Measurements from ENCODE around the gene LKAAEAR1. TPM values are rescaled to one million over a fixed set of nuclear protein-coding genes. Genes with fewer than 3 reads are reported as not detected.

Gene LKAAEAR1
- polyA plus RNA-seq, 1 experiment = not detected

DNA sequence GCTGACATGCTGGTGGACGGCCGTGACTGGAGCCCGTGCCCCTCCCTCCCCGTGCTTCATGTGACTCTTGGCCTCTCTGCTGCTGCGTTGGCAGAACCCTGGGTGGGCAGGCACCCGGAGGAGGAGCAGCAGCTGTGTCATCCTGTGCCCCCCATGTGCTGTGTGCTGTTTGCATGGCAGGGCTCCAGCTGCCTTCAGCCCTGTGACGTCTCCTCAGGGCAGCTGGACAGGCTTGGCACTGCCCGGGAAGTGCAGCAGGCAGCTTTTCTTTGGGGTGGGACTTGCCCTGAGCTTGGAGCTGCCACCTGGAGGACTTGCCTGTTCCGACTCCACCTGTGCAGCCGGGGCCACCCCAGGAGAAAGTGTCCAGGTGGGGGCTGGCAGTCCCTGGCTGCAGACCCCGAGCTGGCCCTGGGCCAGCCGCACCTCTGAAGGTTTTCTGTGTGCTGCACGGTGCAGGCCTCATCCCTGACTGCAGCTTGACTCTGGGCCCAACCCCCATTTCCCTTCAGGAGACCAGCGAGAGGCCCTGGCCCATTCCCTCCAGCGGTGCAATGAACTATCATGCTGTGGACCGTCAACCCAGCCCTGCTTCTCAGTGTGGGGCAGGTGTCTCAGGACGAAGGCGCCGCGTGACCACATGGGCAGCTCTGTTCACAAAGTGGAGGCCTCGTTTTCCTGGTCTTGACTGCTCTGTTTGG, 15.0 kb upstream of the LKAAEAR1 start:
- H3K27ac ChIP-seq (ENCODE audit: low read depth, low read length) = no peak overlapping the region
- peaks cover 5% of the 10 kb centered on the region; the same call in 1 of the 2 replicates for H3K9me3 ChIP-seq (ENCODE audit: control insufficient read depth, insufficient read depth, low read length)
- H3K27me3 ChIP-seq (ENCODE audit: control insufficient read depth, insufficient read depth, low read length) = peaks cover 37% of the 10 kb centered on the region
- ChIA-PET POLR2A (no interaction called here), CTCF (interaction anchor here (1.3 kb wide), 1 partner anchor 23 kb away, joined by 5 read pairs; no protein-coding TSS in a partner anchor)
- TF ChIP-seq, protein P1, sequence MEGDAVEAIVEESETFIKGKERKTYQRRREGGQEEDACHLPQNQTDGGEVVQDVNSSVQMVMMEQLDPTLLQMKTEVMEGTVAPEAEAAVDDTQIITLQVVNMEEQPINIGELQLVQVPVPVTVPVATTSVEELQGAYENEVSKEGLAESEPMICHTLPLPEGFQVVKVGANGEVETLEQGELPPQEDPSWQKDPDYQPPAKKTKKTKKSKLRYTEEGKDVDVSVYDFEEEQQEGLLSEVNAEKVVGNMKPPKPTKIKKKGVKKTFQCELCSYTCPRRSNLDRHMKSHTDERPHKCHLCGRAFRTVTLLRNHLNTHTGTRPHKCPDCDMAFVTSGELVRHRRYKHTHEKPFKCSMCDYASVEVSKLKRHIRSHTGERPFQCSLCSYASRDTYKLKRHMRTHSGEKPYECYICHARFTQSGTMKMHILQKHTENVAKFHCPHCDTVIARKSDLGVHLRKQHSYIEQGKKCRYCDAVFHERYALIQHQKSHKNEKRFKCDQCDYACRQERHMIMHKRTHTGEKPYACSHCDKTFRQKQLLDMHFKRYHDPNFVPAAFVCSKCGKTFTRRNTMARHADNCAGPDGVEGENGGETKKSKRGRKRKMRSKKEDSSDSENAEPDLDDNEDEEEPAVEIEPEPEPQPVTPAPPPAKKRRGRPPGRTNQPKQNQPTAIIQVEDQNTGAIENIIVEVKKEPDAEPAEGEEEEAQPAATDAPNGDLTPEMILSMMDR (IDR thresholded peaks at IDR 0.05; ENCODE audit: low read depth, low read length) = no peak
- no peak overlapping the region for H3K4me3 ChIP-seq (ENCODE audit: low read depth, low read length)
- no peak for DNase-seq (ENCODE audit: low read depth, low spot score)

DNA sequence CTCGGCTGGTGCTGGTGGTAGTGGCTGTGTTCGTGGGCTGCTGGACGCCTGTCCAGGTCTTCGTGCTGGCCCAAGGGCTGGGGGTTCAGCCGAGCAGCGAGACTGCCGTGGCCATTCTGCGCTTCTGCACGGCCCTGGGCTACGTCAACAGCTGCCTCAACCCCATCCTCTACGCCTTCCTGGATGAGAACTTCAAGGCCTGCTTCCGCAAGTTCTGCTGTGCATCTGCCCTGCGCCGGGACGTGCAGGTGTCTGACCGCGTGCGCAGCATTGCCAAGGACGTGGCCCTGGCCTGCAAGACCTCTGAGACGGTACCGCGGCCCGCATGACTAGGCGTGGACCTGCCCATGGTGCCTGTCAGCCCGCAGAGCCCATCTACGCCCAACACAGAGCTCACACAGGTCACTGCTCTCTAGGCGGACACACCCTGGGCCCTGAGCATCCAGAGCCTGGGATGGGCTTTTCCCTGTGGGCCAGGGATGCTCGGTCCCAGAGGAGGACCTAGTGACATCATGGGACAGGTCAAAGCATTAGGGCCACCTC, 14.3 kb upstream of the LKAAEAR1 start:
- Histone ChIP-seq H3K27me3 (ENCODE audit: control insufficient read depth, insufficient read depth, low read length) (peaks cover 31% of the 10 kb centered on the region), H3K27ac (ENCODE audit: low read depth, low read length) (no peak overlapping the region), H3K9me3 (ENCODE audit: control insufficient read depth, insufficient read depth, low read length) (peaks cover 5% of the 10 kb centered on the region; the same call in 1 of the 2 replicates), H3K4me3 (ENCODE audit: low read depth, low read length) (no peak overlapping the region)
- no peak for DNase-seq (ENCODE audit: low read depth, low spot score)
- CTCF ChIA-PET = no interaction called here
- POLR2A ChIA-PET = no interaction called here
- TF ChIP-seq, protein P1 (IDR thresholded peaks at IDR 0.05; ENCODE audit: low read depth, low read length) = no peak

DNA sequence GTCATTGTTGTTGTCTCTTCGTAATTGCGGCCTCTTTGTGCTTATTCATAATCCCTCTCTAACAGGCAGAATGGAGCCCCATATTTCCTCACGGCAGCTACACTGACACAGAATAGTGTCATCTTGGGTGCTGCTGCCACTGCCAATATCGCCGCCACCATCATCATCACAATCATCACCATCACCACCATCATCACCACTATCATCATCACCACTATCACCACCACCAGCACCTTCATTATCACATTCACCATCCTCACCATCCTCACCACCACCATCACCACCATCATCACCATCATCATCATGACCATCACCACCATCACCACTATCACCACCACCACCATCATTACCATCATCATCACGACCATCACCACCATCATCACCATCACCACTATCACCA, 12.3 kb upstream of the LKAAEAR1 start:
- ChIA-PET POLR2A (no interaction called here), CTCF (no interaction called here)
- TF ChIP-seq, protein P1 (IDR thresholded peaks at IDR 0.05; ENCODE audit: low read depth, low read length) = no peak
- DNase-seq (ENCODE audit: low read depth, low spot score) = no peak
- peaks cover 5% of the 10 kb centered on the region; the same call in 1 of the 2 replicates for H3K9me3 ChIP-seq (ENCODE audit: control insufficient read depth, insufficient read depth, low read length)
- peaks cover 23% of the 10 kb centered on the region for H3K27me3 ChIP-seq (ENCODE audit: control insufficient read depth, insufficient read depth, low read length)
- no peak overlapping the region for H3K27ac ChIP-seq (ENCODE audit: low read depth, low read length)
- no peak overlapping the region for H3K4me3 ChIP-seq (ENCODE audit: low read depth, low read length)

DNA sequence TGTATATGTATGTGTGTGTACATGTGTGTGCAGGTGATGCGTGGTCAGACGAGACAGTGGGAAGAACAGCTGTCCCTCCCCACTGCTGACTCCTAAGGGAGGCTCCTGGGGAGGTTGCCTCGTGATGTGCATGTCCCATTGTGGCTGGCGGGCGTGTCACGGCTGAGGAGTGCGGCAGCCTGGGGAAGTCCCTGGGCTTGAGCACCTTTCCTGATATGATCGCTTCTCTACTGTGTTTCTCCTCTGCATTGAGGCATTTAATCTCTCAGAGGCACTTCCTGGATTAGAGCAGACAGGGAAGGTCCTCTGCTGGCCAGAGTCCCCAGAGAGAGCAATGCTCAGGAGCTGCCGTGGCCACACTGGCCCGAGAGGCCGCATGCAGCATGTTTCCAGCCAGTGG, 11.7 kb upstream of the LKAAEAR1 start:
- ChIA-PET POLR2A (no interaction called here), CTCF (no interaction called here)
- Histone ChIP-seq H3K4me3 (ENCODE audit: low read depth, low read length) (no peak overlapping the region), H3K9me3 (ENCODE audit: control insufficient read depth, insufficient read depth, low read length) (peaks cover 5% of the 10 kb centered on the region; the same call in 1 of the 2 replicates), H3K27me3 (ENCODE audit: control insufficient read depth, insufficient read depth, low read length) (peaks cover 17% of the 10 kb centered on the region), H3K27ac (ENCODE audit: low read depth, low read length) (no peak overlapping the region)
- DNase-seq (ENCODE audit: low read depth, low spot score) = no peak
- TF ChIP-seq, protein P1 (IDR thresholded peaks at IDR 0.05; ENCODE audit: low read depth, low read length) = no peak

DNA sequence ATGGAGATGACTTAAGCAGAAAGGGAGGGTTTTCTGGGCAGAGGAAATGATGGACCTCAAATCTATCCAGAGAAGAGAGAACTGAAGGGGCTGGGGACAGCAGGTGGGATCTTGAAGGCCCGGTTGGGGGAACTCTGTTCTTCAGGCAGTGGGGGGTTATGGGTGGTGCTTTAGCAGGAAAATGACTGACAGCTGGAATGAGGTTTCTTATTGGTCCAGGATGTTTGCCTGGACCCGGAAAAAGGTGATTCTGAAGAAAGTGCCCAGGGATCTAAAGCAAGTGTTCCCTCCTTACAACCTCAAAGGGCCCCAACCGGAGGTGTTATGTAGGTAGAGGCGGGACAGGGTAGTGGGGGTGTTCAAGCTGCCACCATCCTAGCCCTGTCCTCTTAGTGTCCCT, 11.3 kb upstream of the LKAAEAR1 start:
- Histone ChIP-seq H3K4me3 (ENCODE audit: low read depth, low read length) (no peak overlapping the region), H3K9me3 (ENCODE audit: control insufficient read depth, insufficient read depth, low read length) (peaks cover 5% of the 10 kb centered on the region; the same call in 1 of the 2 replicates), H3K27ac (ENCODE audit: low read depth, low read length) (no peak overlapping the region), H3K27me3 (ENCODE audit: control insufficient read depth, insufficient read depth, low read length) (peaks cover 12% of the 10 kb centered on the region)
- ChIA-PET CTCF (no interaction called here), POLR2A (no interaction called here)
- DNase-seq (ENCODE audit: low read depth, low spot score) = no peak
- TF ChIP-seq, protein P1 (IDR thresholded peaks at IDR 0.05; ENCODE audit: low read depth, low read length) = no peak
